H1 (cell line): ENCODE measurements around the gene KCND1.

Source experiments
- CTCF ChIP-seq, 3 experiments: IDR thresholded peaks; 1 replicate in 2 of 3; 2 replicates in 1 of 3; pipeline versions ENCODE4 v1.5.1 to v1.6.1; 2011; ENCODE audit warnings: low read length in 3 of 3, mild to moderate bottlenecking in 3 of 3, inconsistent platforms in 2 of 3, low read depth in 1 of 3, moderate library complexity in 1 of 3; ENCODE audit not compliant: insufficient read depth in 1 of 3; ENCODE audit errors: control extremely low read depth in 1 of 3
- KDM1A ChIP-seq: fragments of 200-600, 300-600 bp; sonication (generic); IDR thresholded peaks from 2 replicates; pipeline ENCODE4 v1.7.1; 2016; ENCODE audit warnings: mild to moderate bottlenecking, low read length, borderline replicate concordance
- POLR2AphosphoS5 ChIP-seq: IDR thresholded peaks from 2 replicates; pipeline ENCODE4 v1.6.1; 2011; ENCODE audit warnings: low read depth, low read length
- TAF1 ChIP-seq: IDR thresholded peaks from 2 replicates; pipeline ENCODE4 v1.6.1; 2011; ENCODE audit warnings: mild to moderate bottlenecking, low read depth, low read length
- YY1 ChIP-seq: IDR thresholded peaks from 2 replicates; pipeline ENCODE4 v1.6.1; 2011; ENCODE audit warnings: low read depth, mild to moderate bottlenecking, low read length

GRCh38 chrX:48976086-48976485 is 4.4 kb upstream of the KCND1 start:
- TF ChIP-seq KDM1A (no peak), CTCF (IDR thresholded peaks at IDR 0.05; ENCODE audit: control extremely low read depth in 1 of 3, insufficient read depth in 1 of 3, low read depth in 1 of 3, low read length in 3 of 3) (no peak), TAF1 (no peak), POLR2AphosphoS5 (no peak), YY1 (no peak)
